Vagina (tissue), 2 donors: Measurements from ENCODE around the gene CHI3L1. TPM values are rescaled to one million over a fixed set of nuclear protein-coding genes. Genes with fewer than 3 reads are reported as not detected.

ENCODE experiments used
- DNase-seq, 2 donors: peaks; one replicate each; pipeline ENCODE4 v3.0.0-alpha.2; 2017; ENCODE audit errors: extremely low spot score in 2 of 2
- H3K27ac ChIP-seq: fragments of 200-600 bp; sonication (generic); one replicate; pipeline ENCODE4 v1.5.1; 2019
- H3K27me3 ChIP-seq: fragments of 200-600 bp; sonication (generic); one replicate; pipeline ENCODE4 v1.5.1; 2019
- H3K36me3 ChIP-seq, 2 donors: fragments of 200-600 bp; sonication (generic); one replicate each; pipeline ENCODE4 v1.5.1; 2017 to 2019
- H3K4me1 ChIP-seq: fragments of 200-600 bp; sonication (generic); one replicate; pipeline ENCODE4 v1.5.1; 2019
- H3K4me3 ChIP-seq, 2 donors: fragments of 200-600 bp; sonication (generic); 1 replicate in 1 of 2; 2 replicates in 1 of 2; pipeline ENCODE4 v1.5.1; 2016 to 2019
- H3K9me3 ChIP-seq: fragments of 200-600 bp; sonication (generic); one replicate; pipeline ENCODE4 v1.5.1; 2019
- POLR2A ChIP-seq, 2 donors: fragments of 450-650 bp; IDR thresholded peaks; one replicate each; pipeline ENCODE4 v1.6.1; 2017; ENCODE audit warnings: antibody characterized with exemption in 2 of 2, mild to moderate bottlenecking in 2 of 2, moderate library complexity in 2 of 2
- POLR2AphosphoS5 ChIP-seq, 2 donors: sonication (generic); formaldehyde crosslinking; IDR thresholded peaks; one replicate each; pipeline ENCODE4 v1.9.0; 2017; ENCODE audit warnings: antibody characterized with exemption in 2 of 2, mild to moderate bottlenecking in 2 of 2, low read depth in 1 of 2; ENCODE audit not compliant: insufficient read depth in 1 of 2
- intact Hi-C: fragments of 100-400 bp; cut with DNase I; formaldehyde crosslinking; loops from one replicate; pipeline ENCODE4 v1.15.1; 2023
- total RNA-seq: library from RNA; depleted of rRNA; stranded (reverse); fragments of >200 nt; gene quantifications from one replicate; pipeline ENCODE4 v1.2.3, GENCODE V29; 2016
- TF ChIP-seq, protein P1 (sequence below), 3 experiments: fragments of 450-650 bp in 2 of 3; fragments of 200-600 bp in 1 of 3; sonication (generic) in 1 of 3; IDR thresholded peaks; one replicate each; pipeline ENCODE4 v1.5.1; 2017 to 2019; ENCODE audit warnings: antibody characterized with exemption in 3 of 3, mild to moderate bottlenecking in 2 of 3, moderate library complexity in 2 of 3

CHI3L1 gene
- total RNA-seq, 1 donor from 2014 or later = 51.3 TPM

DNA sequence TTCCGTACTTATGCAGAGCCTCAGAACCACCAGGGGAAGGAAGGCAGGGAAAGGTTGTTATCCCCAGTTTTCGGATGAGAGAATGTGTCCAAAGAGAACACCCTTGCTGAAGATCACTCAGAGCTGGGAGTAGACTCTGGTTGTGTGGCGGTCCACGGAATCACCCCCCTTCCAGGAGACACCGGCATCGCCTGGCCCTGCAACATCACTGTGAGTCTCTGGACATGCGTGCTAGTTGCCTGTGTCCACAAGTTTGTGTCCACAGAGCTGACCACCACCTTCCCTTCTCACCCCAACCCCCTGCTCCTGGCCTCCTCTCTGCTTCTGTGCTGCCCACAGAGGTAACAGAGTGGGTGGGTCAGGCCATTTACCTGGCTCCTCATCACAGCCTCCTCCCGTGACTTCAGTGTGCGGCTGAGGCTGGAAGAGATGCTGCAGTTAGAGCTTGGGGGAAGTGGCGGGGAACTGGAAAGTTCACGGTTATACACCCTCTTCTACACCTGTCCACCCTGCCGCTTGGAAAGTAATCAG lies 18.2 kb downstream of the CHI3L1 start:
- intact Hi-C loops = no loop called here
- TF ChIP-seq POLR2AphosphoS5 (IDR thresholded peaks at IDR 0.05; ENCODE audit: insufficient read depth in 1 of 2, low read depth in 1 of 2) (no peak), POLR2A (IDR thresholded peaks at IDR 0.05) (no peak)
- TF ChIP-seq, protein P1, sequence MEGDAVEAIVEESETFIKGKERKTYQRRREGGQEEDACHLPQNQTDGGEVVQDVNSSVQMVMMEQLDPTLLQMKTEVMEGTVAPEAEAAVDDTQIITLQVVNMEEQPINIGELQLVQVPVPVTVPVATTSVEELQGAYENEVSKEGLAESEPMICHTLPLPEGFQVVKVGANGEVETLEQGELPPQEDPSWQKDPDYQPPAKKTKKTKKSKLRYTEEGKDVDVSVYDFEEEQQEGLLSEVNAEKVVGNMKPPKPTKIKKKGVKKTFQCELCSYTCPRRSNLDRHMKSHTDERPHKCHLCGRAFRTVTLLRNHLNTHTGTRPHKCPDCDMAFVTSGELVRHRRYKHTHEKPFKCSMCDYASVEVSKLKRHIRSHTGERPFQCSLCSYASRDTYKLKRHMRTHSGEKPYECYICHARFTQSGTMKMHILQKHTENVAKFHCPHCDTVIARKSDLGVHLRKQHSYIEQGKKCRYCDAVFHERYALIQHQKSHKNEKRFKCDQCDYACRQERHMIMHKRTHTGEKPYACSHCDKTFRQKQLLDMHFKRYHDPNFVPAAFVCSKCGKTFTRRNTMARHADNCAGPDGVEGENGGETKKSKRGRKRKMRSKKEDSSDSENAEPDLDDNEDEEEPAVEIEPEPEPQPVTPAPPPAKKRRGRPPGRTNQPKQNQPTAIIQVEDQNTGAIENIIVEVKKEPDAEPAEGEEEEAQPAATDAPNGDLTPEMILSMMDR (IDR thresholded peaks at IDR 0.05) = no peak
- H3K4me3 ChIP-seq = no peak overlapping the region
- H3K4me1 ChIP-seq = no peaks in the 10 kb centered on the region
- H3K27me3 ChIP-seq = no peaks in the 10 kb centered on the region
- no peak for DNase-seq
- H3K36me3 ChIP-seq = no peaks in the 10 kb centered on the region
- no peak overlapping the region for H3K27ac ChIP-seq
- no peaks in the 10 kb centered on the region for H3K9me3 ChIP-seq

DNA sequence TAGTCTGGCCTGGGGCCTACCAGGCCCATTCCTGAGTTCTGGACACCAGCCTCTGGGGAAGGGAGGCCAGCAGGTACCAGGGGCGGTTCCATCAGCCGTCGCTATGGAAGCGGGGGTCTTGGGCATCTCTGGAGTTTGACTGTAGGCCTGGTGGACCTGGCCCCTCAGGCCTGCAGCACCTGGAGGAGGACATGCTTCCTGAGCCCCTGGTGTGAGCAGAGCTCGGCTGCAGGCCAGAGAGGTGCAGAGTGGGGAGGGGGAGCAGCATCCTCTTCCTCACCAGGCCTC lies 18.6 kb downstream of the CHI3L1 start:
- H3K36me3 ChIP-seq = no peaks in the 10 kb centered on the region
- no peak for TF ChIP-seq POLR2AphosphoS5 (IDR thresholded peaks at IDR 0.05; ENCODE audit: insufficient read depth in 1 of 2, low read depth in 1 of 2)
- no peak for TF ChIP-seq POLR2A (IDR thresholded peaks at IDR 0.05)
- DNase-seq = no peak
- intact Hi-C loops = no loop called here
- no peak overlapping the region for H3K4me3 ChIP-seq
- no peak overlapping the region for H3K27ac ChIP-seq
- no peaks in the 10 kb centered on the region for H3K9me3 ChIP-seq
- no peaks in the 10 kb centered on the region for H3K27me3 ChIP-seq
- H3K4me1 ChIP-seq = no peaks in the 10 kb centered on the region

DNA sequence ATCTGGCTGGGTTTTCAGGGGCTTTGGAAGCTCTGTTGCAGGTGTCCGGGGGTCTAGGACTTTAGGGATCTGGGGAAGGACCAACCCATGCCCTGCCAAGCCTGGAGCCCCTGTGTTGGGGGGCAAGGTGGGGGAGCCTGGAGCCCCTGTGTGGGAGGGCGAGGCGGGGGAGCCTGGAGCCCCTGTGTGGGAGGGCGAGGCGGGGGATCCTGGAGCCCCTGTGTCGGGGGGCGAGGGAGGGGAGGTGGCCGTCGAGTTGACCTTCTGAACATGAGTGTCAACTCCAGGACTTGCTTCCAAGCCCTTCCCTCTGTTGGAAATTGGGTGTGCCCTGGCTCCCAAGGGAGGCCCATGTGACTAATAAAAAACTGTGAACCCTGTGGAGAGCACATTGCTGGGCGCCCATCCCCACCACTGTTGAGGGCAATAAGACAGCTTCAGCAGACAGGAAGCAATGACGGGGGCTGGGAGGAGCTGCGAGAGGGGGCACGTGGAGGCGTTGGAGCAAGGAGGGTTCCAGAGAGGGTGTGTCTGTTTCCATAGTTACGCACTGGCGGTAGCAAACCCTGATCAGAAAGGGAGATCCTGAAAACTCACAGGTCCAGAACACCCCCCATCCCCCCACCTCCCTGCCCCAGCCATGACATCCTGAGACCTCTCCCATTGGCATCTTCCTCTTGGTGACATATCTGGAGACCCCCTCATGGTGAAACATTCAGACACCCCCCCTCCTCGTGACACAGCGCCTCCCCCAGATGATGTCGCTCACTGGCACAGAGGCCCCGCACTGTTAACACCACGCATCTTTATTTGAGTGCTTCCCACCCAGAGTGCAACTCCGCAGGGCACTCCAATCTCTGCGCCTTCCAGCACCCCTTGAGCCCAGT lies 19.2 kb downstream of the CHI3L1 start:
- H3K27me3 ChIP-seq = no peaks in the 10 kb centered on the region
- intact Hi-C loops = no loop called here
- H3K4me1 ChIP-seq = no peaks in the 10 kb centered on the region
- H3K9me3 ChIP-seq = no peaks in the 10 kb centered on the region
- TF ChIP-seq, protein P1 (IDR thresholded peaks at IDR 0.05) = no peak
- no peaks in the 10 kb centered on the region for H3K36me3 ChIP-seq
- H3K4me3 ChIP-seq = no peak overlapping the region
- DNase-seq = no peak
- H3K27ac ChIP-seq = no peak overlapping the region

DNA sequence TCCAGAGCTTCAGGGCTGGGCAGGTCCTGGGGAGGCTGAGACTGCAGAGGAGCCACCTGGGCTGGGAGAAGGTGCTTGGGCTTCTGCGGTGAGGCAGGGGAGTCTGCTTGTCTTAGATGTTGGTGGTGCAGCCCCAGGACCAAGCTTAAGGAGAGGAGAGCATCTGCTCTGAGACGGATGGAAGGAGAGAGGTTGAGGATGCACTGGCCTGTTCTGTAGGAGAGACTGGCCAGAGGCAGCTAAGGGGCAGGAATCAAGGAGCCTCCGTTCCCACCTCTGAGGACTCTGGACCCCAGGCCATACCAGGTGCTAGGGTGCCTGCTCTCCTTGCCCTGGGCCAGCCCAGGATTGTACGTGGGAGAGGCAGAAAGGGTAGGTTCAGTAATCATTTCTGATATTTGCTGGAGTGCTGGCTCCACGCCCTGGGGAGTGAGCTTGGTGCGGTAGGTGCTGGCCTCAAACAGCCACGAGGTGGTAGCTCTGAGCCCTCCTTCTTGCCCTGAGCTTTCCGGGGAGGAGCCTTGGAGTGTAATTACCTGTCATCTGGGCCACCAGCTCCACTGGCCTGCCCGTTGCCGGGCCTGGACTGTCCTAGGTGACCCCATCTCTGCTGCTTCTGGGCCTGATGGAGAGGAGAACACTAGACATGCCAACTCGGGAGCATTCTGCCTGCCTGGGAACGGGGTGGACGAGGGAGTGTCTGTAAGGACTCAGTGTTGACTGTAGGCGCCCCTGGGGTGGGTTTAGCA lies 20.1 kb downstream of the CHI3L1 start:
- no peaks in the 10 kb centered on the region for H3K4me1 ChIP-seq
- H3K9me3 ChIP-seq = no peaks in the 10 kb centered on the region
- no peak for DNase-seq
- TF ChIP-seq POLR2AphosphoS5 (IDR thresholded peaks at IDR 0.05; ENCODE audit: insufficient read depth in 1 of 2, low read depth in 1 of 2) = no peak
- TF ChIP-seq, protein P1 (IDR thresholded peaks at IDR 0.05) = no peak
- no peak for TF ChIP-seq POLR2A (IDR thresholded peaks at IDR 0.05)
- no peak overlapping the region for H3K4me3 ChIP-seq
- H3K27me3 ChIP-seq = no peaks in the 10 kb centered on the region
- H3K36me3 ChIP-seq = no peaks in the 10 kb centered on the region
- H3K27ac ChIP-seq = no peak overlapping the region
- intact Hi-C loops = no loop called here

DNA sequence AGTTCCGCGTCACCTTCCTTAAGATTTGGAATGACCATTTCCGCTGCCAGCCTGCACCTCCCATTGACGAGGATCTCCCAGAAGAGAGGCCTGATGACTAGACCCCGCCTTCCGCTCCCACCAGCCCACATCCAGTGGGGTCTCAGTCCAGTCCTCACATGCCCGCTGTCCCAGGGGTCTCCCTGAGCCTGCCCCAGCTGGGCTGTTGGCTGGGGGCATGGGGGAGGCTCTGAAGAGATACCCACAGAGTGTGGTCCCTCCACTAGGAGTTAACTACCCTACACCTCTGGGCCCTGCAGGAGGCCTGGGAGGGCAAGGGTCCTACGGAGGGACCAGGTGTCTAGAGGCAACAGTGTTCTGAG lies 20.7 kb downstream of the CHI3L1 start:
- no peak overlapping the region for H3K27ac ChIP-seq
- H3K4me1 ChIP-seq = no peaks in the 10 kb centered on the region
- no peak for TF ChIP-seq POLR2A (IDR thresholded peaks at IDR 0.05)
- TF ChIP-seq, protein P1 (IDR thresholded peaks at IDR 0.05) = no peak
- TF ChIP-seq POLR2AphosphoS5 (IDR thresholded peaks at IDR 0.05; ENCODE audit: insufficient read depth in 1 of 2, low read depth in 1 of 2) = no peak
- no peak overlapping the region for H3K4me3 ChIP-seq
- intact Hi-C loops = no loop called here
- no peak for DNase-seq
- no peaks in the 10 kb centered on the region for H3K36me3 ChIP-seq
- no peaks in the 10 kb centered on the region for H3K9me3 ChIP-seq
- no peaks in the 10 kb centered on the region for H3K27me3 ChIP-seq
